Measurements from ENCODE around the gene SLC1A5.

The SLC1A5 gene

GRCh38 chr19:46797881-46798280, 9.5 kb upstream of the SLC1A5 start:
- no peak overlapping the region for H3K27ac ChIP-seq
- TF ChIP-seq CTCF (conservative IDR thresholded peaks at IDR 0.05), result no peak
- no peak for TF ChIP-seq ZFX (IDR thresholded peaks at IDR 0.05)

GRCh38 chr19:46791944-46792343, 3.5 kb upstream of the SLC1A5 start:
- no peak for TF ChIP-seq ZFX (IDR thresholded peaks at IDR 0.05)
- H3K27ac ChIP-seq, result no peak overlapping the region

- TF ChIP-seq ZFX (IDR thresholded peaks at IDR 0.05) (no peak), CTCF (conservative IDR thresholded peaks at IDR 0.05) (no peak)
- no peak overlapping the region; the same call in none of the 2 replicates for H3K27ac ChIP-seq
These were observed 977 bp upstream of the SLC1A5 start for GRCh38 chr19:46789371-46789770.

- H3K27ac ChIP-seq, result no peak overlapping the region; the same call in none of the 2 replicates
These were observed 559 bp upstream of the SLC1A5 start for GRCh38 chr19:46788968-46789338.

GRCh38 chr19:46787331-46788261, 798 bp downstream of the SLC1A5 start:
- peak overlapping the region; percentile 99 for H3K27ac ChIP-seq

More at GRCh38 chr19:46788968-46789338, 559 bp upstream of the SLC1A5 start:
- no peak for TF ChIP-seq CTCF (conservative IDR thresholded peaks at IDR 0.05)
- no peak for TF ChIP-seq ZFX (IDR thresholded peaks at IDR 0.05)

GRCh38 chr19:46787040-46787330, 1.4 kb downstream of the SLC1A5 start:
- TF ChIP-seq CTCF (conservative IDR thresholded peaks at IDR 0.05) (no peak), ZFX (IDR thresholded peaks at IDR 0.05) (no peak)
- peak overlapping the region; percentile 99 for H3K27ac ChIP-seq

More at GRCh38 chr19:46787331-46788261, 798 bp downstream of the SLC1A5 start:
- TF ChIP-seq CTCF (conservative IDR thresholded peaks at IDR 0.05) (no peak), ZFX (IDR thresholded peaks at IDR 0.05) (no peak)

- H3K27ac ChIP-seq, result peak overlapping the region; percentile 99
- TF ChIP-seq CTCF (conservative IDR thresholded peaks at IDR 0.05) (no peak), ZFX (IDR thresholded peaks at IDR 0.05) (no peak)
These were observed 2.0 kb downstream of the SLC1A5 start for GRCh38 chr19:46786236-46787039.
